GM18508 (cell line): ENCODE measurements around the gene ITGB6.
"Not testable (repeated sequence)": the region's sequence is repeated elsewhere in the genome, so short reads cannot be mapped to it uniquely, and the experiment has no call there.

Experiments used
- ATAC-seq: cut with Tn5 transposase; IDR thresholded peaks from one replicate; pipeline ENCODE4 v1.9.1; 2021; ENCODE audit warnings: moderate number of reproducible peaks; ENCODE audit not compliant: insufficient read depth, unreplicated experiment

Gene ITGB6

GRCh38 chr2:160144280-160144990 is 55.6 kb downstream of the ITGB6 start:
- ATAC-seq: no peak

GRCh38 chr2:160142472-160142871 is 57.6 kb downstream of the ITGB6 start:
- no peak for ATAC-seq

GRCh38 chr2:160141912-160142311 is 58.2 kb downstream of the ITGB6 start:
- ATAC-seq: no peak

- ATAC-seq: no peak
Observed at GRCh38 chr2:160141419-160141818, 58.7 kb downstream of the ITGB6 start.

GRCh38 chr2:160140471-160140870 is 59.6 kb downstream of the ITGB6 start:
- no peak for ATAC-seq

GRCh38 chr2:160139991-160140390 is 60.1 kb downstream of the ITGB6 start:
- ATAC-seq: no peak

- ATAC-seq: no peak
Observed at GRCh38 chr2:160139350-160139749, 60.7 kb downstream of the ITGB6 start.

- ATAC-seq: no peak
Observed at GRCh38 chr2:160138406-160138805, 61.7 kb downstream of the ITGB6 start.

GRCh38 chr2:160137464-160137863 is 62.6 kb downstream of the ITGB6 start:
- ATAC-seq: no peak

GRCh38 chr2:160132761-160133160 is 67.3 kb downstream of the ITGB6 start:
- ATAC-seq: no peak

GRCh38 chr2:160126756-160127155 is 73.3 kb downstream of the ITGB6 start:
- no peak for ATAC-seq

GRCh38 chr2:160126315-160126714 is 73.8 kb downstream of the ITGB6 start:
- no peak for ATAC-seq

- no peak for ATAC-seq
Observed at GRCh38 chr2:160125828-160126227, 74.2 kb downstream of the ITGB6 start.

- no peak for ATAC-seq
Observed at GRCh38 chr2:160125366-160125765, 74.7 kb downstream of the ITGB6 start.

GRCh38 chr2:160124571-160124970 is 75.5 kb downstream of the ITGB6 start:
- no peak for ATAC-seq

GRCh38 chr2:160114721-160115120 is 85.4 kb downstream of the ITGB6 start:
- not testable (repeated sequence) for ATAC-seq

- ATAC-seq: no peak
Observed at GRCh38 chr2:160114020-160114419, 86.1 kb downstream of the ITGB6 start.

- ATAC-seq: peak; percentile 64
Observed at GRCh38 chr2:160111951-160112798, 87.9 kb downstream of the ITGB6 start.

GRCh38 chr2:160110674-160111239 is 89.3 kb downstream of the ITGB6 start:
- ATAC-seq: no peak

GRCh38 chr2:160109939-160110673 is 90.0 kb downstream of the ITGB6 start:
- ATAC-seq: peak; percentile 50

GRCh38 chr2:160109243-160109642 is 90.8 kb downstream of the ITGB6 start:
- ATAC-seq: no peak
